GM18526 (cell line): ENCODE data around the gene BATF.

Experiments
- POLR2A ChIP-seq: IDR thresholded peaks from 3 replicates; pipeline ENCODE4 v1.6.1; 2011; ENCODE audit not compliant: insufficient read length; ENCODE audit errors: extremely low read depth

Gene BATF

DNA sequence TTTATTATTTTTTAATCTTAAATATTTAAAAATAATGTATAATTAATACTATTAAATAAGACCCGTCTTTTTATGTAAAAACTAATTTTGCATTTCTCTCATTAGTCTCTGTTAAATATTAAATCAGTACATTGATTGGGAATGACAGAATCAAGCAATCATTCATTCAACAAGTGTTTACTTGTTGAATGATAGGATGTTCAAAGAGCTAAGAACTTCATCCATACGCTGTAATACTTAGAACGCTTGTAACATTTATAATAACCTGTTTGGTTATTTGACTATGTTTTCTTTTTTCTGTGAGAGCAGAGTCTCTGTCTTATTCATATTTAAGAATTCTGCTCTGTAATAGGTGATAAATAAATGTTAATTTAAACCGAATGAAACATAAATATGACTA is 2.9 kb upstream of the BATF start:
- TF ChIP-seq POLR2A, result no peak

DNA sequence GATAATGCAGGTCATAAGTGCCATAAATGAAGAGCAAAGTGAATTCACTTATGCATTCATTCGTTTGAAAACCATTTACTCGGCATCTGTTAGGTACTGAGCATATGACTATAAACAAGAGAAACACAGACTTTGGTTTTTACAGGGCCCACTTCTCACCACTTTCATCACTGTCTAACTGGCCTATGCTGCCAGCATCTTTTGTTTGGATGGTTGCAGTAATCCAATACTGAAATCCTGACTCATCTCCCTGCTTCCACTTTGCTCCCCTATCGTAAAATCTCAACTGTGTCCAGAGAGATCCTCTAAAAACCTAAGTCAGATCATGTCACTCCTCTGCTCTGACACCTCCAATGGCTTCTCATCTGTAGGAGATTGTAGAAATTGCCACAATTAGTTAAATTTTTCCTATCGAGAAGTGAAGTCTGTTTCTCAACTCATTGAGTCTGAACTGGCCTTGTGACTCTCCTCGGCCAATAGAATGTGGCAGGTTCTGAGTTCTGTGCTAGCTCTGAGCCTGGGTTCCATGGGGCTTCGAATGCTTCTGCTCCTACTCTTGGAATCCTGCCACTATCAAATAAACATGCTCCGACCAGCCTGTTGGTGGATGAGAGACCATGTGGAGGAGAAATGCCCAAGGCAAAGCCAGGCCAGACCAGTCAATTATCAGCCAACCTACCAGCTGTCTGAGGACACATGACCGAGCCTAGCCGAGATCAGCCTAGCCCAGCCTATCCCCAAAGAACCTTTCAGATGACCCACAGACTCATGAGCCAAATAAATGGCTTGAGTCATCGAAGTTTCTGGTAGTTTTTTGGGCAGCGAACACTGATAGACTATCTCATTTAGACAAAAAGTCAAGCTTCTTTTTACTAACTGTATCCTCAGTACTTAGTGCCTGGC is 2.2 kb upstream of the BATF start:
- no peak for TF ChIP-seq POLR2A

GRCh38 chr14:75520852-75521251 is 1.4 kb upstream of the BATF start:
- no peak for TF ChIP-seq POLR2A

DNA sequence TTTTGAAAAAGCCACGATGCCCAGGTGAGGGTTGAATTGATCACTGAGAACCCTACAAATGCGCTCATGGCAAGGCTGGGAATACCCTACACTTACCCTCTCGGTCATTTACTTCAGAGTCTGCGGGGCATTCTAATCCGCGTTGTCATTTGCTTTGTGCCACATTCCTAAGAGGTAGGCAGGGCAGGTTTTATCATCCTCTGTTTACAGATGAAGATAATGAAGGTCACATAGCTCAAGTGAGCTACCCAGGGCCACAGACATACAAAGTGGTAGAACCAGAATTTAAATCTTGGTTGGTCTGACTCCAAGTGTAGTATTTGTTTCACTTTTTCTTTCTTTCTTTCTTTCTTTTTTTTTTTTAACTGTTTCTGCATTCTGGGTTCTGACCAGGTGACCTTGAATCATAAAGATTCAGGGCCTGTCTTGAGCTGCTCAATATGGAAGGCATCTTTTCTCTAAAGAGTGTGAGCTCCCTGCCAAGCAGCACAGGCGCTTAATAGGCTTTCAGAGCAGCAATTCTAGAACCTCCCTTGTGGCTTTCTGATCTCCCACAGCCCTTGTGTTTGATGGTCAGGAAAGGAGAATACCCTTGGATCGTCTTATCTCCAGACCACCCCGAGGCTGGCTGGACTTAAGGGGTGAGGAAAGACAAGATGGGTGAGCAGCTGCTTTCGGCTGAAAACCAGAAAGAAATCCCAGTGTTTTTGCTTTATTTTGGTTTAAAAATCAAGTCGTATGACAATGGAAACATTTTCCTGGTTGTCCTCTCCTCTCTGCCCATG is 662 bp upstream of the BATF start:
- TF ChIP-seq POLR2A, result no peak

DNA sequence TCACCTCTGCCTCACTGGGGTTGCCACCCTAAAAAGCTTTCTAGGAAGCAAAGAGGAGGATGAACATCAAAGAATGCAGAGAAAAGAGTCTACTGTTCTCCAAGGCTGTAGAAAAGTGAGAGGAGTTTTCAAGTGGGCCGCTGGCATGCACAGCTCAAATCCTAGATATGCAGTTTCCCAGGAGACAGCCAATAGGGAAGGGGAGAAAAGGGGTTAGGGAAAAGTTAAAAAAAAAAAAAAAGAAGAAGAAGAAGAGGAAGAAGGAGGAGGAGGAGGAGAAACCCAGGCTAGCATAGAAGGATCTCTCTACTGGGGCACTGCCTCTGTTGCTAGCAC is 682 bp downstream of the BATF start:
- no peak for TF ChIP-seq POLR2A

DNA sequence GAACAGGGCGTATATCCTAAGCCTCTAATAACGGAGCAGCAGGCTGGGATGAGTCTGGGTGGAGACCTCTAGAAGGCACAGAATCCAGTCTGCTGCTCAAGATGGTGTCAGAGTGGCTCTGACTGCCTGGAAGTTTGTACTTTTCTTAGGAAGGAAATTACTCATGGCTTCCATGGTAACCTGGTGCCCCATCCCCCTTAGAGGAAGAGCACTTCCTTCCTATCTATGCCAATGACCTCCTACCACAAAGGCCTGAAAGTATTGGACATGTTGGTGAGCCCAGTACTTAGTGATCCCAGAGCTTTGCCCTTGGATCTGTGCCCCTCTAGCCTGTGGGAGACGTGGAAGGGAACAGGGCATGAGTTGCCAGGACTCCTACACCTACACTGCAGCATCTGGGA is 1.5 kb downstream of the BATF start:
- no peak for TF ChIP-seq POLR2A

- TF ChIP-seq POLR2A, result no peak
Measured at GRCh38 chr14:75525969-75526368, 3.7 kb downstream of the BATF start.

DNA sequence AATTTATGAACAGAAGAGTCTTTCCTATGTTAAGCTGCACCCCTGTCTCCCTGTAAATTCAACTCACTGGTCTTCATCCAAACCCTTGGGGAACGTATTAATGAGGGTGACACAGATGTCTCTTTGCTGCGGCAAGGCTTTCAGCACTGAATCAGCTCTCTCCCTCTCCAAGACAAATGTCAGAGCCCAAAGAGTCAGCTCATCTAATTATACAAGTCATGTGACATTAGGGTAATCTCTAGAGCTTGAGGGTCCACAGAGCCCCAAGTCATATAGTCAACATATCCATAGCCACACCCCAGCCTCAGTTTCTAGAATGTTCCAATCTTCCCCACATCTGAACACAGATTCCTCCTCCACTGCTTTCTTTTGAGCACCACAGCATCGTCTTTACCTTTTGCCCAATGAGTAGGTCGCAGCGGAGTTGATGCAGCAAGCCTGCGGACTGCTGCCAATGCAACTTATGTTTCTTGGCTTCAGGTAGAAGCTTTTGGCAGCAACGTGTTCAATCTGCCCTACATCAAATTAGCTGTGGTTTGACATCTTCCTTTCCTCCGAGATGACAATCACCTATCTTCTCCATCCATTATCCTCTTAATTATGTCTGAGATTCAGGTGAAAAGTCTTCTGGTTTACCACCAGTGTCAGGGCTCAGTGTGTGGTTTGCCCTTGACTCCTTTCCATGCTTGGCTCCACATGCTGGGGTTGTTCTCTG is 5.3 kb downstream of the BATF start:
- no peak for TF ChIP-seq POLR2A

GRCh38 chr14:75531256-75531655 is 9.0 kb downstream of the BATF start:
- TF ChIP-seq POLR2A, result no peak

DNA sequence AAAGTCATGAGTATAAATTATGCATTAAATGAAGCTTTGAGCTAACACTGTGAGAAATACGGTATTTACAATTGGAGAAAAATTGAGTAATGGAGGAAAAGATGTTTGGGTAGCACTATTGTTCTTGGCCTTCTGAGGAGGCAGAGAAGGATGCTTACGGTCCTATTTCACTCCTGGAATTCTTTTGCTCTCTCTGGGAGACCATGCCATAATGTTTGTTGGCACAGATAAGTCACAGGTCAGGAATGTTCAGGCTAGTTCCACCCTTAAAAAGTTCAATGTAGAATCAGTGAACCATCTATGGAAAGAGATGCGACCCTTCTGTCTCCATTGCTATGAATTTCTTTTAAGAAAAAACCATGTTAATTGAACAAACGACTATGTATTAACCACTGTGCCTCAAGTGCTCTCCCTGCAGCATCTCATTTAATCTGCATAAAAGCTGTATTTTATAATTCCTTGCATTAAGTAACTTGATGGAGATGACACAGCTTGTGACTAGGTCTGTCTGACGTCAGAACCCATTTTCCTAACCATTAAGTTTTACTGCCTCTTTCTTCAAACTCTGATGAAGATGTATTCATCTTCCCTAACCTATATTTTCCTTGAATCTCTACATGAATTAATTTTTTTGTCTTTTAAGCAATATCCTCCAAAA is 9.5 kb downstream of the BATF start:
- no peak for TF ChIP-seq POLR2A

GRCh38 chr14:75533791-75534555 is 11.7 kb downstream of the BATF start:
- TF ChIP-seq POLR2A, result no peak

- TF ChIP-seq POLR2A, result no peak
Measured at GRCh38 chr14:75535164-75535898, 13.1 kb downstream of the BATF start.

DNA sequence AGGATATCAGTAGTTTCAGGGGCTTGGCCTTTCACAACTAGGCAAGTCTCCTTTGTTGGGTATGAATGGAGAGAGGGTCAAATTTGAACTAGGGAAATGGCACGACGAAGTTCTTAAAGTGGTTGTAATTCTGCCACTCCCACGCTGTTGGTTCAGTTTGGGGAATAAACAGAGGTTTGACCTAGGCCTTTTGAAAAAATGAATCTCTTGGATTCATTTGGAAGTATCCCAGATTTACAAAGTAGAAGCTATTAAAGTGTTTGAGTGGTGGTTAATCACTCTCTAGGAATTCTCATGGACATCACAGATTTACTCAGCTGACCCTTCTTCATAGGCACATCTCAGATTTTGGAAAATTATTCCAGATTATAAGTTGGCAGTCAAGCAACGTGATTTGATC is 14.8 kb downstream of the BATF start:
- no peak for TF ChIP-seq POLR2A

- TF ChIP-seq POLR2A, result no peak
Measured at GRCh38 chr14:75539162-75539560, 16.9 kb downstream of the BATF start.
